Omental fat pad (tissue), 4 donors: ENCODE results near the gene RIMKLB. TPM values are rescaled to one million over a fixed set of nuclear protein-coding genes. Genes with fewer than 3 reads are reported as not detected.
"Not testable (repeated sequence)": the region's sequence is repeated elsewhere in the genome, so short reads cannot be mapped to it uniquely, and the experiment has no call there.

Experiments used
- ATAC-seq: fragments of 150-250 bp; one replicate; pipeline ENCODE4 v1.9.1; 2016; ENCODE audit warnings: mild to moderate bottlenecking, moderate library complexity; ENCODE audit not compliant: low FRiP score
- DNase-seq: peaks from one replicate; pipeline ENCODE4 v3.0.0-alpha.2; 2019; ENCODE audit warnings: low spot score
- CTCF ChIP-seq, 3 donors: fragments of 450-650 bp; IDR thresholded peaks; one replicate each; pipeline ENCODE4 v1.5.1; 2016 to 2017; ENCODE audit warnings: antibody characterized with exemption in 3 of 3, mild to moderate bottlenecking in 3 of 3, moderate library complexity in 2 of 3
- total RNA-seq, 4 donors: library from RNA; depleted of rRNA; stranded (reverse); fragments of >200 nt; gene quantifications; one replicate each; pipeline ENCODE4 v1.1.0, GENCODE V29; 2016

Gene RIMKLB
- total RNA-seq, 4 donors from 2014 or later = 53.9 to 202 (median 62.6) TPM

- no peak for TF ChIP-seq CTCF (IDR thresholded peaks at IDR 0.05)
- no peak for DNase-seq
- ATAC-seq = no peak
These were observed 14.8 kb downstream of the RIMKLB start for GRCh38 chr12:8712572-8712971.

GRCh38 chr12:8722286-8722800, 24.6 kb downstream of the RIMKLB start:
- ATAC-seq (no peak), DNase-seq (no peak)
- TF ChIP-seq CTCF (IDR thresholded peaks at IDR 0.05) = no peak

DNA sequence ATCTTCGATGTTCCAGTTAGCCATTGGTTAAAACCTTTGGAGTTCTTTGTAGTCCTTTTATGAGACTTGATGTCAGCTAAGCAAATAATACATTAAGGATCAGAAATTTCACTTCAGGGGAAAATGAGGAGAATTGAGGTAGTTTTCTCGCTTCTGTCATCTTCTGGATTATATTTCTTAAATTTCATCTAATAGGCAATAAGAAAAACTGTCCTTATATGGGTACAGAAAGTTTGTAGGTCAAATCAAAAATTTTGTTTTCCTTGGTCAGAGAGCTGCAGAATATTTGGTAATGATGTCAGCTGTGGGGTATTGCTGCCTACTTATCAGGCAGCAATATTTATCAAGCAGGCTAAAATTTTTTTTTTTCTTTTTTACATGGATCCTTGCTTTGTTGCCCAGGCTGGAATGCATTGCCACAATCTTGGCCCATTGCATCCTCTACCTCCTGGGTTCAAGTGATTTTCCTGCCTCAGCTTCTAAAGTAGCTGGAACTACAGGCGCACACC, 37.1 kb downstream of the RIMKLB start:
- TF ChIP-seq CTCF (IDR thresholded peaks at IDR 0.05) = no peak
- no peak for ATAC-seq

GRCh38 chr12:8742501-8742900, 44.7 kb downstream of the RIMKLB start:
- ATAC-seq = no peak
- DNase-seq = no peak
- no peak for TF ChIP-seq CTCF (IDR thresholded peaks at IDR 0.05)

More for the DNA sequence above, 37.1 kb downstream of the RIMKLB start:
- no peak for DNase-seq

- not testable (repeated sequence) for ATAC-seq, DNase-seq
These were observed 45.3 kb downstream of the RIMKLB start for GRCh38 chr12:8743121-8743520.

- not testable (repeated sequence) for DNase-seq, ATAC-seq
These were observed 47.8 kb downstream of the RIMKLB start for GRCh38 chr12:8745631-8746030.

- no peak for TF ChIP-seq CTCF (IDR thresholded peaks at IDR 0.05)
- ATAC-seq (no peak), DNase-seq (no peak)
These were observed 48.3 kb downstream of the RIMKLB start for GRCh38 chr12:8746046-8746445.

DNA sequence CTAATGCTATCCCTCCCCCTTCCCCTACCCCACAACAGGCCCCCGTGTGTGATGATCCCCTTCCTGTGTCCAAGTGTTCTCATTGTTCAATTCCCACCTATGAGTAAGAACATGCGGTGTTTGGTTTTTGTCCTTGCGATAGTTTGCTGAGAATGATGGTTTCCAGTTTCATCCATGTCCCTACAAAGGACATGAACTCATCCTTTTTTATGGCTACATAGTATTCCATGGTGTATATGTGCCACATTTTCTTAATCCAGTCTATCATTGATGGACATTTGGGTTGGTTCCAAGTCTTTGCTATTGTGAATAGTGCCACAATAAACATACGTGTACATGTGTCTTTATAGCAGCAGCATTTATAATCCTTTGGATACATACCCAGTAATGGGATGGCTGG, 62.3 kb downstream of the RIMKLB start:
- not testable (repeated sequence) for ATAC-seq, DNase-seq

DNA sequence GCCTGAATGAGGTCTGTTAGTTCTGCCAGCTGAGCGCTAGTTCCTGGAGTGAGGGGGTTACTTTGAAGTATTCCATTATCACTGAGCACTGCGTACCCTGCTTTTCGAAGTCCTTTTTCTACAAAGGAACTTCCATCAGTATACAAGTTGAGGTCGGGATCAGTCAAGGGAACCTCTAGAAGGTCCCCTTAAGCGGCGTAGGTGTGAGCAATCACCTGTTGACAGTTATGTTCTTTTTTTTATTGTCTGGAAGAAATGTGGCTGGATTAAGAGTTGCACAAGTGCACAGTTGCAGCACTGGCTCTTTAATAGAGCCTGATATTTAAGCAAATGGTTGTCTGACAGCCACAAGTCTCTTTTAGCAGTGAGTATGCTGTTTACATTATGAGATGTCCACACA, 64.9 kb downstream of the RIMKLB start:
- not testable (repeated sequence) for DNase-seq, ATAC-seq

DNA sequence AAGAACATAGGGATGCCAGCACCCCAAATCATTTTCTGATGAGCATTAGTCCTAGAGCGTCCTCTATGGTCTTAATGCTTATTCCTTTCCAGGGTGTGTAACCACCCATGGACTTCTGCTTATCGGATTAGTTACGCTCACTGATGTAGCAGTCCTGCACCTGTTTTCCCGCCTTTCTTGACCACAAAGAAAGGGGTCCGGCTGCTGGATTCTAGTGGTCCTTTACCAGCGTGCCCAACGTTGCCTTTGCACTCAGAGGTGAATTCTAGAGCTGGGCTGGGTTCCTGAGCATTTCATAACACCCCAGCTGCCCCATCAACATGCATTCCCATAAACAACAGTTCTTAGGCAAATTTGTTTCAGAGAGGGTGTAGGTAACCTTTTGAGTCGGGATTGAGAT, 68.3 kb downstream of the RIMKLB start:
- ATAC-seq, DNase-seq: not testable (repeated sequence)
